HepG2 (cell line): ENCODE measurements around the gene C1GALT1. TPM values are rescaled to one million over a fixed set of nuclear protein-coding genes. Genes with fewer than 3 reads are reported as not detected.

ENCODE experiments used
- AHR ChIP-seq: IDR thresholded peaks from 2 replicates; pipeline ENCODE4 v1.6.1; 2018; ENCODE audit warnings: missing genetic modification reagents, missing compliant biosample characterization
- DNMT3B ChIP-seq: conservative IDR thresholded peaks from 2 replicates; pipeline ENCODE4 v1.6.1; 2016; ENCODE audit warnings: missing biosample characterization, control low read depth
- HNF4G ChIP-seq, 2 experiments: sonication (generic) in 1 of 2; formaldehyde crosslinking in 1 of 2; IDR thresholded peaks; 2 replicates each; pipeline versions ENCODE4 v1.4.0 to v1.6.1; 2011 to 2020; ENCODE audit warnings: borderline replicate concordance in 2 of 2, low read depth in 2 of 2, mild to moderate bottlenecking in 2 of 2, low read length in 1 of 2, missing genetic modification reagents in 1 of 2, moderate library complexity in 1 of 2
- ISL2 ChIP-seq: sonication (generic); formaldehyde crosslinking; IDR thresholded peaks from 2 replicates; pipeline ENCODE4 v1.5.0; 2020; ENCODE audit warnings: missing genetic modification reagents
- KLF11 ChIP-seq: IDR thresholded peaks from 2 replicates; pipeline ENCODE4 v1.6.1; 2016; ENCODE audit warnings: missing compliant biosample characterization
- MATR3 ChIP-seq: sonication (generic); formaldehyde crosslinking; IDR thresholded peaks from 2 replicates; pipeline ENCODE4 v1.4.0; 2020; ENCODE audit warnings: missing genetic modification reagents
- NR2F6 ChIP-seq, 2 experiments: IDR thresholded peaks; 2 replicates each; pipeline ENCODE4 v1.6.1; 2016; ENCODE audit warnings: antibody characterized with exemption in 1 of 2, mild to moderate bottlenecking in 1 of 2
- SMC3 ChIP-seq: IDR thresholded peaks from 2 replicates; pipeline ENCODE4 v1.6.1; 2011; ENCODE audit warnings: low read length, improper control_type of control experiment
- STAG1 ChIP-seq: sonication (generic); formaldehyde crosslinking; IDR thresholded peaks from 2 replicates; pipeline ENCODE4 v1.4.0; 2020; ENCODE audit warnings: missing genetic modification reagents
- ZFP1 ChIP-seq: IDR thresholded peaks from 2 replicates; pipeline ENCODE4 v1.6.1; 2016
- ZKSCAN1 ChIP-seq: fragments of 150-350 bp; IDR thresholded peaks from 2 replicates; pipeline ENCODE4 v1.6.1; 2014; ENCODE audit warnings: low read length
- ZNF382 ChIP-seq: sonication (generic); formaldehyde crosslinking; IDR thresholded peaks from 2 replicates; pipeline ENCODE4 v1.5.0; 2020; ENCODE audit warnings: missing genetic modification reagents, mild to moderate bottlenecking, borderline replicate concordance
- ZNF44 ChIP-seq: sonication (generic); formaldehyde crosslinking; IDR thresholded peaks from 2 replicates; pipeline ENCODE4 v1.5.1; 2020; ENCODE audit warnings: mild to moderate bottlenecking, missing genetic modification reagents
- ZNF441 ChIP-seq: sonication (generic); formaldehyde crosslinking; IDR thresholded peaks from 2 replicates; pipeline ENCODE4 v1.7.0; 2021; ENCODE audit warnings: missing genetic modification reagents, borderline replicate concordance
- ZNF670 ChIP-seq: sonication (generic); formaldehyde crosslinking; IDR thresholded peaks from 2 replicates; pipeline ENCODE4 v1.8.0; 2022; ENCODE audit warnings: mild to moderate bottlenecking, missing genetic modification reagents, borderline replicate concordance
- polyA plus RNA-seq, 8 experiments: library from polyadenylated mRNA; depleted of rRNA in 3 of 8; stranded (reverse) in 7 of 8; unstranded in 1 of 8; fragments of >200 nt; fragmentation: Illumina TruSeq in 4 of 8; extraction: Trizol in 4 of 8; gene quantifications; 2 replicates each; pipeline versions ENCODE4 v1.2.1 to v1.2.3, GENCODE V29; 2011 to 2016; ENCODE audit warnings: low read depth in 4 of 8, missing spikeins in 1 of 8, mixed read lengths in 1 of 8; ENCODE audit not compliant: insufficient read depth in 1 of 8
- total RNA-seq, 5 experiments: library from RNA; depleted of rRNA; stranded (reverse); fragments of >200 nt; fragmentation: Illumina TruSeq; extraction: Trizol; gene quantifications; 2 replicates each; pipeline ENCODE4 v1.2.3, GENCODE V29; 2016; ENCODE audit warnings: low read depth in 1 of 5
- TF ChIP-seq, protein P1 (sequence below): sonication (generic); formaldehyde crosslinking; IDR thresholded peaks from 2 replicates; pipeline ENCODE4 v1.5.0; 2020; ENCODE audit warnings: mild to moderate bottlenecking, missing genetic modification reagents, moderate library complexity
- TF ChIP-seq, protein P2 (sequence below): sonication (generic); formaldehyde crosslinking; IDR thresholded peaks from 2 replicates; pipeline ENCODE4 v1.5.1; 2020; ENCODE audit warnings: missing genetic modification reagents, mild to moderate bottlenecking, borderline replicate concordance

Gene C1GALT1
- total and polyA plus RNA-seq, 2 of the 13 experiments (the other 11 are each of a cell fraction or from before 2014, with no cell fraction given) = 57.1 to 65.9 TPM

DNA sequence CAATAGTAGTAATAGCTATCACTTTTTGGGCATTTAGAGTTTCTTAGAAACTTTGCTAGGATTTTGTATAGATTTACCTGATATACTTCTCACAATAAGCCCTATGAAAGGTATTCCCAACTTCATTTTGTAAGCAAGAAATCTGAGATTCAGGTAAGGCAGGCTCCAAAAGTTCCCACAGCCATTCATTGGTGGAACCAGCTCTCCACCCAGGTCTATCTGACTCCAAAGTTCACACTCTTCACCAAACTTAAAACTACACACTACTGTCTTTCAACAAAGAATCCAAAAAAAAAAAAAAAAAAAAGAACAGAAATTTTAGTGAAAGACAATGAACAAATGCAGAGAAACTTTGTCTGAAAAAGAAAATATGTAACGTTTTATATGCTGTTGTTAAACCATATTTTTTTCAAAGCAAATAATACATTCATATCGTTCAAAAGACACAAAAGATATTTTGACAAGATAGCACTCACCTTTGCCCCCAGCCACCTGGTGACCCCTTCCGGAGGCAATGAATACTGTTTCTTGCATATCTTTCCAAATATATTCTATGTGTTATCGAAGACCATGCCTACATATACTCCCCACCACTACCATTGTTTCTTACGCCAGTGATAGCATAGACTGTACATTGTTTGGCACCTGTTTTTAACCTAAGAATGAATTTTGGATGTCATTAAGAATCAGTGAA, 108.2 kb downstream of the C1GALT1 start (continued):
- TF ChIP-seq, protein P1, sequence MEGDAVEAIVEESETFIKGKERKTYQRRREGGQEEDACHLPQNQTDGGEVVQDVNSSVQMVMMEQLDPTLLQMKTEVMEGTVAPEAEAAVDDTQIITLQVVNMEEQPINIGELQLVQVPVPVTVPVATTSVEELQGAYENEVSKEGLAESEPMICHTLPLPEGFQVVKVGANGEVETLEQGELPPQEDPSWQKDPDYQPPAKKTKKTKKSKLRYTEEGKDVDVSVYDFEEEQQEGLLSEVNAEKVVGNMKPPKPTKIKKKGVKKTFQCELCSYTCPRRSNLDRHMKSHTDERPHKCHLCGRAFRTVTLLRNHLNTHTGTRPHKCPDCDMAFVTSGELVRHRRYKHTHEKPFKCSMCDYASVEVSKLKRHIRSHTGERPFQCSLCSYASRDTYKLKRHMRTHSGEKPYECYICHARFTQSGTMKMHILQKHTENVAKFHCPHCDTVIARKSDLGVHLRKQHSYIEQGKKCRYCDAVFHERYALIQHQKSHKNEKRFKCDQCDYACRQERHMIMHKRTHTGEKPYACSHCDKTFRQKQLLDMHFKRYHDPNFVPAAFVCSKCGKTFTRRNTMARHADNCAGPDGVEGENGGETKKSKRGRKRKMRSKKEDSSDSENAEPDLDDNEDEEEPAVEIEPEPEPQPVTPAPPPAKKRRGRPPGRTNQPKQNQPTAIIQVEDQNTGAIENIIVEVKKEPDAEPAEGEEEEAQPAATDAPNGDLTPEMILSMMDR (CRISPR knock-in tag) = peak; percentile 40
- no peak for TF ChIP-seq MATR3 (CRISPR knock-in tag)
- 0 out of 2 replicates have a peak, but pooled peaks have one; percentile 10 for TF ChIP-seq HNF4G (IDR thresholded peaks at IDR 0.05; ENCODE audit: borderline replicate concordance, low read depth, low read length)
- TF ChIP-seq HNF4G (CRISPR knock-in tag; IDR thresholded peaks at IDR 0.05; ENCODE audit: borderline replicate concordance, low read depth) = no peak
- TF ChIP-seq DNMT3B (CRISPR knock-in tag) = no peak
- TF ChIP-seq ZNF44 = no peak
- no peak for TF ChIP-seq ISL2 (CRISPR knock-in tag)
- no peak for TF ChIP-seq ZNF382 (CRISPR knock-in tag)
- no peak for TF ChIP-seq AHR (CRISPR knock-in tag)
- peak; percentile 51 for TF ChIP-seq STAG1
- TF ChIP-seq KLF11 (CRISPR knock-in tag) = no peak
- TF ChIP-seq, protein P2, sequence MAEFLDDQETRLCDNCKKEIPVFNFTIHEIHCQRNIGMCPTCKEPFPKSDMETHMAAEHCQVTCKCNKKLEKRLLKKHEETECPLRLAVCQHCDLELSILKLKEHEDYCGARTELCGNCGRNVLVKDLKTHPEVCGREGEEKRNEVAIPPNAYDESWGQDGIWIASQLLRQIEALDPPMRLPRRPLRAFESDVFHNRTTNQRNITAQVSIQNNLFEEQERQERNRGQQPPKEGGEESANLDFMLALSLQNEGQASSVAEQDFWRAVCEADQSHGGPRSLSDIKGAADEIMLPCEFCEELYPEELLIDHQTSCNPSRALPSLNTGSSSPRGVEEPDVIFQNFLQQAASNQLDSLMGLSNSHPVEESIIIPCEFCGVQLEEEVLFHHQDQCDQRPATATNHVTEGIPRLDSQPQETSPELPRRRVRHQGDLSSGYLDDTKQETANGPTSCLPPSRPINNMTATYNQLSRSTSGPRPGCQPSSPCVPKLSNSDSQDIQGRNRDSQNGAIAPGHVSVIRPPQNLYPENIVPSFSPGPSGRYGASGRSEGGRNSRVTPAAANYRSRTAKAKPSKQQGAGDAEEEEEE (CRISPR knock-in tag) = no peak
- no peak for TF ChIP-seq ZKSCAN1
- no peak for TF ChIP-seq ZNF670 (CRISPR knock-in tag)
- TF ChIP-seq SMC3 = peak; percentile 14; the same call in 1 of the 2 replicates
- no peak for TF ChIP-seq ZNF441
- peak; percentile 80 for TF ChIP-seq NR2F6 (IDR thresholded peaks at IDR 0.05)
- TF ChIP-seq NR2F6 (CRISPR knock-in tag; IDR thresholded peaks at IDR 0.05) = no peak; the same call in 1 of the 2 replicates
- no peak for TF ChIP-seq ZFP1
